Right lung (tissue), 5 donors: ENCODE data around the gene ADCY5. TPM values are rescaled to one million over a fixed set of nuclear protein-coding genes. Genes with fewer than 3 reads are reported as not detected.

Source experiments
- DNase-seq, 2 donors: peaks; one replicate each; pipeline ENCODE4 v3.0.0-alpha.2; 2013
- polyA plus RNA-seq, 5 donors: library from polyadenylated mRNA; unstranded; fragments of 120-200 nt; gene quantifications; one replicate each; pipeline versions ENCODE4 v1.2.1 to v1.2.3, GENCODE V29; 2013; ENCODE audit warnings: inconsistent platforms in 1 of 5, low replicate concordance in 1 of 5; ENCODE audit not compliant: insufficient read length in 5 of 5, insufficient read depth in 1 of 5

ADCY5 gene
- polyA plus RNA-seq, 5 donors, result 12.1 to 14.9 (median 13.4) TPM

DNA sequence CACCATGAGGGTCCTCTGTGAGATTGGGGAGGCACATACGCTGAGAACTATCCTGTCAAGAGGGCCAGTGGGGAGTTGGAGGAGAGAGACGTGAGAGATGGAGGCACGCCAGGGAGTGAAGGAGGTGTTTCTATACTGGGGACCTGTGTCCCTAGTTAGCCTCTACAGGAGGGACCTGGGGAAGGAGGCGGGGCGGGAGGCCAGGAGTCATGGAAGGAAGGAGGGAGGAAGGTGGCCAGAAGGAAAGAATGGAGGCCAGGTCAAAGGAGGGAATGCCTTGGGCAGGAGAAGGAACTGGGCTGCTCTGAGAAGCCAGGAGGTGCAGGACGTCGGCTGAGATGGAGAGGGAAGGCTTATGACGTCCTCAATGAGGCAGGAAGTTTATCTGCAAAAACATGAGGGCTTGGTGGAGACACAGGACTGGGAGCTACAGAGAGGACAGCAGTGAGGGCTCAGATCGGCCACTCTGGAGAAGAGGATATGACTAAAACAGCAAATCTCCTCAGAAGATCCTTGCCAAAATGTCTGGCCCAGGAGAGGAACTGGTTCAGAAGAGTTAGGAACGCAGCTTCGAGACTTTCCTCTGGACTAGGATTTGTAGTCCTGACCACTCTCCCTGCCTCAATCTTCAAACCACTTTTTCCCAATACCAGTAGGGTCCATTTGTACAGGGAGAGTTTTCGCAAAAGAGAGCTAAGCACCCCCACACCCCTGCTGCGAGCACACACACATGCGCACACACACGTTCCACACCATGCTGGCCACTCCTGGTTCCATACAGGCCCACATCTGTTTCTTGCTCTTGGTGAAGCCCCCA, 59.9 kb downstream of the ADCY5 start:
- no peak for DNase-seq

DNA sequence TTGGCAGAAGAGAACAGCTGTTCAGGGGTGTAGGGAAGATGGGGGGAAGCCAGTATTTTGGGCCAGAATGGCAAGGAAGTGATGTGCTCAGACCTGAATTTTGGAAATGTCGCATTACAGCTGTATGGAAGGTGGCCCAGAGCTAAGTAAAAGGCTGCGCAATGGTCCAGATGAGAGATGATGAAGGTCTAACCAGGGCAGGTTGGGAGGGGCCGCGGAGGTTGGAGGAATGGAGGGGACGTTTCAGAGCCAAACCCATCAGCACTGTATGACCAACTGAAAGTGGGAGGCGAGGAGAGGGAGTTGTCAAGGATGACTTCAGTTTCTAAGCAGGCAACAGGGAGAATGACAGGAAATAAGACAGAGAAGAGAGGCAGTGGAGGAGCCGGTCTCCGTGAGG, 60.8 kb downstream of the ADCY5 start:
- no peak for DNase-seq

DNA sequence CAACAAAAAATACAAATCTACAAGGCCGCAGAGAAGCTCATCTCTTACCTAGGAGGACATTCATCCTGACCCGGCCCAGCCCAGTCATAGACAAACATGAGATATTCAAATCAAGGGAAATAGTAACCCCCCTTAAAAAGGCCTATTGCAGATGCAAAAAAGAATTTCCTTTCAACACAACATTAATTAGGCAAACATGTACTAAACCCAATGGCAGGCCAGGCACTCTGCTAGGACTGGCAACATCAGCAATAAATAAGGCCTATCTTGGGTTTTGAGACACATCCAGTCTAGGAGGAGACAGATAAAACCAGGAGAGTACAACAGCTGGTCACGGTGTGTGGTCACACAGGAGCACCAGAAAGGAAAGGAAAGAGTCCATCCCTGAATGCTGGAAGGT, 61.4 kb downstream of the ADCY5 start:
- no peak for DNase-seq

DNA sequence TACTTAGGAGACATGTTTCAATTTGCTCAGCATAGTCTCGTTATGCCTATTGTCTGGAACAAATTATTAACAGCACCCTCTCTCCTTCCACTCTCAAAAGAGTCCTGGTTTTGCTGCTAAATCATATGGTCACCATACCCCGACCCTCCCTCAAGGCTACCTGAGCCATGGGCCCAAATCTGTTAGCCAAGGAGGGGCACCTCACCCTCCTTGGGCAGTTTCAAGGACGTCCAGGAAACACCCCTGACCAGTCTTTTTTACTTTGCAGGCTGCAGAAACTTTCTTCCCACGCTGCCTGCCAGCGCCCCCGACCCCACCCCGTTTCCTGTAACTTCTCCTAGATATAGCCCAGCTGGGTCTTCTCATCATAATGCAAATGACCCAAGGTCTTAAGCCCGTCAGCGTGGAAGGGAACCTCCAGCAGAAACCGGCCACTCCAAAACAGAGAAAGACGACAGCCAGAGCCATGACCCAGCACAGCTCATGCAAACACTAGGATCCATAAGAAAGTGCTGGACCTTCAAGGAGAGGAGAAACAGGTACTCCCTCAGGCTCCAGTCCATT, 62.3 kb downstream of the ADCY5 start:
- DNase-seq, result peak; percentile 84

DNA sequence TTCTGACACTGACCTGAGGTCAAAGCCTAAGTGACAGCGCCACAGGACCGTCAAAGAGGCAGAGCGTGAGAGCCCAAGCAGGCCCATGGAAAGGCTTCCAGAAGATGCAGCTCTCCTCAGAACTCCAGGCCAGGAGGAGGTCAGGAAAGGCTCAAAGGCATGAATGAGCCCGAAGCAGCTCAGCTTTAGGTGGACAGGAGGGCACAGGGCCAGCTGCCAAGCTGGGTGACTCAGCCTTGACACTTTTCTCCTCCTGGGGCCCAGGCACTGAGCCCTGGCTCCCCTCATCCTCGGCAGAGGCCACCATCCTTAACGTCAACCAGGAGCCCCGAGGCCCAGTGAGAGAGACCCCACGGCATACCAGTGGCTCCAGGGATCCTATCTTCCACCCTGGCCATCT, 62.9 kb downstream of the ADCY5 start:
- DNase-seq, result no peak

DNA sequence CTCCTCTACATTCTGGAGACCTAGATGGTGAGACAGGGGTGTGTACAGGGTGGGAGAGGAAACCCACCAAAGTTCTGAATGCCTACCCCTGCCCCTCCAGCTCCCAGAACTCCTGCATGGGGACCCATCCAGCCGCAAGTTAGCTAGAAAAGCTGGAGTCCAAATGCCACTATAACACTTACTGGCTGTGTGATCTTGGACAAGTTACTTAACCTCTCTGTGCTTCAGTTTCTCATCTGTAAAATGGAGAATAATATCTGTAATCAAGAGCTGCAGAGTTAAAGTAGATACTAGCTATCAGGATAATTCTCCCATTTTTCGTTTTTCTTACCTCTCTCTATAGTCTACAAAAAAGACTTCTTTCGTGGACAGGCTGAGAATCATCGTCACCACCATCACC, 63.4 kb downstream of the ADCY5 start:
- DNase-seq, result no peak

DNA sequence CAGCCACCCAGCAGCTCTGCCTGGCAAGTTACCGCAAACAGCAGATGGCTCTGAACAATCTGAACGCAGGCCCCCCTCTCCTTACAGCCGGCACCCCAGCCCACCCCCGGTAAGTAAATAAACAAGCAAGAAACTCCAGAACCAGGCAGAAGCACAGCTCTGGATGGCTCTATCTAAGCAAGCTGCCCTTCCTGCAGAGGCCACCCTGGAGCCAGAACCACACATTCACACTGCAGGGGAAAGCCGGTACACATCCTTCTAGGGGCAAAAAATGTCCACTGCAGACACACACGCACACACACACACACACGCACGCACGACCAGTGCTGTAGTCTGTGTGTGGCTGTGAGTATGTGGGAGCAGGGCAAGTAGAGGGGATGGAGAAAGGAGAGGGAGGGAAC, 63.9 kb downstream of the ADCY5 start:
- peak in 1 of 2 donors; percentile 31 for DNase-seq

DNA sequence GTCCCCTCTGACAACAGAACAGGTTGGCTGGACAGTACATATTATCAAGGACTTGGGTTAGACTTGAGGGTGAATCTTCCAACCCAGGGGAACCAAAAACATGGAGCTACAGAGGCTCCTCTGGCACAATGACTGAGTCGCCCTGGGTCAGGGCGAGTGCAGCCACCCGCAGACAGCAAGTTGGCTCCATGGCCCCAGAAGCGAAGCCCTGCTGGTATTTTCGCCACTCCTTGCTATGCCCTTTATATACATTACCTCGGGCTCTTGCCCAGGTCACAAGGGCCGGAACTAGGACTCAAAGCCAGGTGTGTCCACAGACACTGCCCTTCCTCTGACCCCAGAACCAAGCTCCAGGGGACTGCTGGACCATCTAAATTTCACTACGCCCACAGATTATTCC, 64.6 kb downstream of the ADCY5 start:
- no peak for DNase-seq

DNA sequence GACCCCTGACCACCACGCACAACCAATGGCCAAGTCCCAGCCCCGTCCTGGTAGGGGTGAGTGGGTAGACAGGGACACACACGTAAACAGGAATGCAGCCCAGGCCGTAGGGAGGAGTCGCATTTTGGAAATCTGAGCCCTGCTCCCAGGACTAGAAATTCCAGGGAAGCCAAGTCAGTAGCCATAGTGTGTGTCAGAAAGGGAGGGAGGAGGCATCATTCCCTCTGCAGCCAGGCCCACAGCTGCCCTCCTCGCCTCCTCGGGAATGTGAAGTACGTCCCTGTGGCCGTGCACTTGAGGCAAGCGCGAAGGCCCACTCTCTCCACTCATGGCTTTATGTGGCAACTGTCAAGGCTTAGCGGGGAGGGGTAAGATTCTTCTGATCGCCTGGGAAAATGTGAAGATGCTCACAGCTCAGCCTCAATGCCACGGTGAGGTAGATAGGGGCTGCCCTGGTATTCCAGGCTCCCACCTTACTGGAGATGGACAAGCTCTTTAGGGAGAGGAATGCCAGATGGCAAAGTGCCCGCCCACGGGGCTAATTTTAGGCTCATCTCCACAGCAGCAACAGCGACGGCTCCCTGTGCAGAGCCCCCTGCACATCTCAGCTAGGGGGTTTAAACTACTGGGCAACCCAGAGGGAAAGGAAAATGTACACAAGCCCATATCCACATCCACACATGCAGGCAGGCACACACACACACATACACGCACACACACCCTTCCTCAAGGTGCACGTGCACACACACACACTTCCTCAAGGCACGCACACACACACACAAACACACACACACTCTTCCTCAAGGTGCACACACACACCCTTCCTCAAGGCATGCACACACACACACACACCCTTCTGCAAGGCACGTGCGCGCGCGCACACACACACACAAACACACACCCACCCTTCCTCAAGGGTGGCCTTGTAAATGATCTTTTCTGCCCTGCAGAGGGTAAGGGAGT, 65.5 kb downstream of the ADCY5 start:
- no peak for DNase-seq

DNA sequence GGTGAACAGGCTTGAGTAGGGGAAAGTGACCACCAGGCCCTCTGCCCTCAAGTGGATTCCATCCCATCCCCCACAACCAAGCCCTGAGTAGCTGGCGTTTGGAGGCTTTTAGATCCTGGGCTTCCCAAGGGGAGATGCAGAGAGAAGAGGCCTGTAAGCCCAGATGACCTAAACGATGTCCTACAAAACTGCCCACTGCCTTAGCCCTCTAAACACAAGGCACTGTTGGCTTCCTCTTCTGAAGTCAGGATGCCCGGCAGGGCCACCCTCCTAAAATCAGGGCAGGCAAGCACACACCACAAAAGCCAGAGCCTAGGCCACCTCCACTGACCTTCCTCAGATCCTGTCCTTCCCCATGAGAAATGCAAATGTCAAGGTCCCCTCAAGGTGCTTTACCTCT, 68.6 kb downstream of the ADCY5 start:
- DNase-seq, result no peak

DNA sequence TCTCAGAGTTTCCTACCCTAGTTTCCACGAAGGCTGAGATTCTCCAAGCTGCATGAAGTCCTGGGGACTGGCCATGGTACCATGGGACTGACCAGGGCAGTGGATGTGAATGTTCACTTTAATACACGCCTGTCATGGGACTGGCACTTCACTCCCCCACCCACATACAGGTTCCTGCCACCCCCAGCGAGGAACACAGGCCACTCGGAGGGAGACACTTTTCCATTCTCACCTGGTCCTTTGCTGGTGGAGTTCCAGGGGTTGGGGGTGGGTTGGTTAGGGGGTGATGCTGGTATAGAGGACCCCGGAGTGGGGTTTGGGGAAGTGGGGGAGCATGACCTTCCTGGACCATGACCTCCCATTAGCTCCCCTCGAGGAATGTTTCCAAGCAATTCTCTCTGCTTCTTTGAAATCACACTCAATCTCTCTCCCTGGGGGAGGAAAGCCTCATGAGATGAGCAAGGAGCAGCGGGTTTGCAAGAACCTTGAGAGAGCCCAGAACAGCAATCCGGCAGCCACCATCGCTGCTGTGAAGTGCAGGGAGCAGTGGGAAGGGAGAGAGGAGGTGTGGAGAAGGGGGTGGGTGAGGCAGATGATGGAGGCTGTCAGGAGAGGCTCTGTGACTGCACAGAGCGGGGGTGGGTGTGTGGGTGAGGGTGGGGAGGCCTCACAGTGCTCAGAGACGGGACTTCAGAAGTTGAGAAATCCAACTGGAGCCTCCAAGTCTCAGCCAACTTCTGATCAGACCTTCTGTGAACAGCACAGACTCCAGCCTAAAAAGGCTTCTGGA, 69.7 kb downstream of the ADCY5 start:
- no peak for DNase-seq

DNA sequence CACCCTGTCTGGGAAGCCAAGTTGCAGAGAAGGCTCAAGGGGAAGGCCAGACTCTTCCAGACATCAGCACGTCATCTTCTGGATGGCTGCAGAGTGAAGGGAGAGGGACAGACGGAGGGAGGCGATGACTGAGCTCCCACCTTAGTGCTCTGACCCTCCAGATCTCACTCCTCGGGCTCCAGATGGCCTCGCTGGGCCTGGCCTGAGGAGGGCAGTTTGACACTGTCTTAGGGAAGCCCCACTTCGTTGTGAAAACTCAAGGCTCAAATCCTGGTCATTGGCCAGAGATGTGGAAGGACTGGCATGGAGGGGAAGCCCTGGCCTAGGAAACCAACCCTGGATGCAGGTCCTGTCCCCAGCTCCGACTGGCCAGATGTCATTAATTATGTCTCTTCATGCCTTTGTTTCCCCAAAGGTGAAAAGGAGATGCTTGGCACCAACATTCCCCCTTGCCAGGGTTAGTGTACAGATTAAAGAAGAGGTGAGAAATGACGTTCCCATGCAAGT, 70.4 kb downstream of the ADCY5 start:
- no peak for DNase-seq

DNA sequence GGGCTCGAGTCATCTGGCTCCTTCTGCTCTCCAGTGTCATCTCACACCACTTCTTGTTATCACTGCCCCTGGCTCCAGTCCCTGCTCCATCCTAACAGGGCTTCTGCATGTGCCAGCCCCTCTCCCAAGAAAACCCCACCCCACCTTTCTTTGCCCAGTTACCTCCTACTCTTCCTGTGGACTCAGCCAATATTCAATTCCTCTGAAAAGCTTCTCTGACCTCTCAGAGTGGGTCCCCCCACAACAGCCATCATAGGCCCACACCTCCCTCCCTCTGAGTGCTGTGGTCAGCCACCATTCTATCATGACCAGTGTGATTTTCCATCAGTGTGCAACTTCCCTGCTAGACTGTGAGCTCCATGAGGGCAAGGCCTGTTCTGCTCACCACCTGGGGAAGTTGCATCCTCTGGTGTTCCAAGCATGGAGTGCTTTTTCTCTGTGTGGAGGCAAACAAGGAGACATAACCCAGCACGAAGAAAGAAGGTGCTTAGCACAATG, 71.6 kb downstream of the ADCY5 start:
- no peak for DNase-seq

DNA sequence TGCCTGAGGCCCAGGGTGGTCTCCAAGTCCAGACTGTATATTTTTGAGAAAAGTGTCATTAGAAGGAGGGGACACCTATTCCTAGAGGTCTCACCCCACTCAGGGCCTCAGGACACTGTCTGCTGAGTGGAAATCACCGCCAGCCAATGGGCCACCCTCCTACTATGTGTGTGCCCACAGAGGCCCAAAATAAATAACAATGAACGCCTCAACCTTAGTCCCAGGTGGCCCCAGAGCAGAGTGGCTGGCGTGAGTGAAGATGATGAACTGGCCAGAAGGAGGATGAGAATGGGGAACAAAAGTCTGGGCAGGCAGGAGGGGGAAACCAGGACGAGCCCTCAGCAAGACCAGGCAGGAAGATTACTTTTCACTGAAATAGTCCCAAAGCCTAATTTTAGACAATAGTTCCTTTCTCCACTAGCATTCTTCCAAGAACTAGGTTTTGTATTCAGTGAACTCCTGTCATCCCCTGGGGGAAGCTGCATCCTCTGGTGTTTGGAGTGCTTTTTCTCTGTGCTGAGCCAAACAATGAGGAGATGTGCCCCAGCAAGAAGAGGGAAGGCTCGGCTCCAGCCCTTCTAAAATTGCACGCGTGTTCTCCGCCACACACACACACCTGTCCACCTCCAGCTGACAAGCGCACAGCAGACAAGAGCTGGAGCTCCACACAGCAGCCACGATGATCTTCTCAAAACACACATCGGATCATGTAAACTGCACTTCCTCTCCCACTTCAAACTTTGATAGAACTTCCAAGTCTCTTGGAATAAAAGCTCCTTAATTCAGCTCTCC, 72.2 kb downstream of the ADCY5 start:
- peak; percentile 32 to 42 for DNase-seq

DNA sequence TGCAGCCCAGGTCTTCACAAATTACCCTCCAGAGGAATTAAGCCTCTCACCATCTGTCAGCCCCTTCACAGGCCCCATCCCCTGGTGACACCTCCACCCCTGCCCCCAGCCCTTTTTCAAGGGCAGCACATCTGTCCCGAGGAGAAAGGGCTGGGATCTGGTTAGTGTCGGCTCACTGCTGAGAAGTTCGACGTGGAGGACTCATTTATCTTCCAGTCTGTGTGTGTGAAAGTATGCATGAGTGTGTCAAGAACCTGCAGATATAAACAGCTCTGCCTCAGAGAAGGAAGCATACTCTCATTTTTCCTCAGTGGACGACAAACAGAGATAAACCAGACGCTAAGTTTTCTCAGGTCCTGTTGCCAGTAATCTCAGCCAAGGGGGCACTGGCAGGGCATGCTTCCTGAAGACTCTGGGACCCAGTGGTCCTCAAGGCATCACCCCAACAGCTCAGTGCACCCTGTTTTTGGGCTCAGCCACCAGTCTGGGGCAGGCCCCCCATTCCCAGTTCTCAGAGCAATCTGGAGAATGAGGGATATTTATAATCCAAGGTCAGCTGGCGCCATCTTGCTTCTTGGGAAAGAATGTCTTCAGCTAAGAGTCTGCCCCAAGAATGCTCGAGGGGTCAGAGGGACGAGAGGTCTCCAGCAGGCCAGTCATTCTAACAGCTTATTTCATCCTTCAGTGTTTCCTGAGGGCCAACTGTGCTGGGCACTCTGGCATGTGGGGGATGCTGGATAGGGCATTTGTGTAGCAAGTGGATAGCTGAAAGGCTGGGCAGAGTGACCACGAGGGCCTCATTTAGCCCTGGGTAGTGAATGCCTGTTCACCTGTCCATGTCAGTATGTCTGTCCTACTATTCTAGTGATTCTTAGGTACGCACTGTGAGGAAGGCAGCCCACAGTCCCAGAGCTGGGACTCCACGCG, 73.6 kb downstream of the ADCY5 start:
- DNase-seq, result no peak

DNA sequence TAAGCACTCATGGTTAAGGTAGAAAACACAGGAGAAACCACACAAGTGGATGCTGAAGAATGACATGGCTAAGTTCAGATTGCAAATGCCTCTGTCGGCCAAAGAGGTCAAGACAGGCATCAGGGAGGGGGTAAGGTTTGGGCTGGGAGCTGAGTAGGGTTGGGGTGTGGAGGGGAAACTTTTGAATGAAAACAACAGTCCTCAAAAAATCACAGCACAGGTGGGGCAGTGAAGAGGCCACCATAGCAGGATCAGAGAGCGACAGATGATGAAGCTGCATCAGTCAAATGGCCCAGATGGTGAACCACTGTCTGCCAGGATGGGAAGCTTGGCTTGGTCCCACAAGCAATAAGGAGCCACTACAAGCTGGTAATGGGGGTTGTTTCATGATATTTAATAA, 74.9 kb downstream of the ADCY5 start:
- no peak for DNase-seq

DNA sequence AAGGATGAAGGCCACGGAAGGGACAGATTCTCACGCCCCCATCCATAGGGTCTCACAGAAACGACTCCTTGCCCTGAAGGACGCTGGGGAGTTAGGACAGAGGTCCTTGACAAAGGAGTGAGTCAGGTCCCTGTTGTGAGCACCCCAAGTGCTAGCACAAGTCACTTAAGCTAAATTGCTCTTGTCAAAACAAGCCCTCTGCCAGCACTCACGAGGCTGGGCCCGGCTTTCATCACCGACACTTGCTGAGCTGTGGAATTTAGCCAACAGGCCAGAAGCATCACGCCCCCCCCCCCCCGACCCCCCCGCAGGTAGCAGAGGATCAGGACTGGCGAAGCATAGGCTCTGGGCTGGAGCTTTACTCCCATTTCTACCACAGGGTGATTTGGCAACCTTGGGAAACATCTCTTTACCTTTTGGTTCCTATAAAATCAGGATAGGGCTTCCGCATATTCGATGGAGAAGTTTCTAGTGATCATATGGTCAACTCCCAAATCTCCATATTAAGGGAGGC, 75.4 kb downstream of the ADCY5 start:
- no peak for DNase-seq

DNA sequence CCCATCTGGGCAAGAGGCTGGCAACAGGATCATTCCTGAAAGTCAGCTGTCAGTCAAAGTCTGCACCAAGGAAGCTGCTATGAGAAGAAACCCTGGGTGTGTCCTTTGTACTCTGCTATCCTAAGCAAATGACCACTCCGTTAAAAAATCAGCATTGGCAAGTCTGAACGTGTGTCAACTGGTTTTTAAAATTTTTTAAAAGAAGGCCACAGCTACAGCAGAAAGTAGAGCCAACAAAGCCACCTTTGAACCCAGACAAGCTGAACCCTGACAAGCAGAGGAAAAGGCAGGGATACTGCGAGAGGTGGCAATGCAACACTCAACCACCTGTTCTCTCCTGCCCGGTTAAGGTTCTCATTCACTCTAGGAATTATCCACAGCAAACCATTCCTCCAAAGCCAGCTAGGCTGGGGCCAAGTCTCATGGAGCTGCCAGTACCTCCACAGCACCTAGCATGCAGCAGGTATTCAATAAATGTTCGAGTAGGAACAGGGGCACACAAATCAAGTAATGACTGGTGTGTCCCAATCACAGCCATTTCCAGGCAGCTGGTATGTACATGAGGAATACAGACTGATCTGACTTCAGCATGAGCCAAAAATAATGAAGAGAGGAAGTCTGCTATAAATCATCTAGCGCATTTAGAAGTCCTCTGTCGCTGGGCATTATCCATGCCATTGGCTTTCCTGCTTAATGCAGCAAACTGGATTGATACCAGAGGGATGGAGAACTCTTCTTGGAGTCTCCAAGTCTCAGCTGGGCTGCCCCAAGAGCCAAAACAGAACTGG, 76.0 kb downstream of the ADCY5 start:
- no peak for DNase-seq
